NK-92 (cell line): ENCODE data around the gene RERE.

ENCODE experiments used
- DNase-seq: peaks from one replicate; lab custom pipeline; 2025; ENCODE audit not compliant: unreplicated experiment; lab: John Stamatoyannopoulos, UW

RERE gene

GRCh38 chr1:8693107-8693506 lies 124.3 kb downstream of the RERE start:
- DNase-seq, result no peak

- no peak for DNase-seq
These were observed 125.8 kb downstream of the RERE start for GRCh38 chr1:8691662-8692061.

- no peak for DNase-seq
These were observed 127.3 kb downstream of the RERE start for GRCh38 chr1:8690253-8690525.

GRCh38 chr1:8689431-8690252 lies 127.8 kb downstream of the RERE start:
- no peak for DNase-seq

GRCh38 chr1:8687538-8687937 lies 129.9 kb downstream of the RERE start:
- DNase-seq, result no peak

GRCh38 chr1:8687039-8687438 lies 130.4 kb downstream of the RERE start:
- DNase-seq, result no peak

GRCh38 chr1:8685463-8685862 lies 132.0 kb downstream of the RERE start:
- no peak for DNase-seq

GRCh38 chr1:8684590-8684989 lies 132.8 kb downstream of the RERE start:
- no peak for DNase-seq

GRCh38 chr1:8682573-8682972 lies 134.9 kb downstream of the RERE start:
- DNase-seq, result no peak

GRCh38 chr1:8681911-8682310 lies 135.5 kb downstream of the RERE start:
- DNase-seq, result no peak

- no peak for DNase-seq
These were observed 136.5 kb downstream of the RERE start for GRCh38 chr1:8680664-8681650.

- no peak for DNase-seq
These were observed 137.3 kb downstream of the RERE start for GRCh38 chr1:8679929-8680663.

GRCh38 chr1:8679395-8679800 lies 138.0 kb downstream of the RERE start:
- no peak for DNase-seq

GRCh38 chr1:8678673-8679394 lies 138.6 kb downstream of the RERE start:
- no peak for DNase-seq

GRCh38 chr1:8677782-8678181 lies 139.7 kb downstream of the RERE start:
- no peak for DNase-seq

- DNase-seq, result no peak
These were observed 140.6 kb downstream of the RERE start for GRCh38 chr1:8676813-8677212.

- no peak for DNase-seq
These were observed 141.4 kb downstream of the RERE start for GRCh38 chr1:8676072-8676471.

GRCh38 chr1:8674912-8675311 lies 142.5 kb downstream of the RERE start:
- no peak for DNase-seq

GRCh38 chr1:8674481-8674880 lies 143.0 kb downstream of the RERE start:
- no peak for DNase-seq

- DNase-seq, result no peak
These were observed 146.0 kb downstream of the RERE start for GRCh38 chr1:8671306-8671917.
